Esophagus muscularis mucosa (tissue), 4 donors: Measurements from ENCODE around the gene SCAMP1. TPM values are rescaled to one million over a fixed set of nuclear protein-coding genes. Genes with fewer than 3 reads are reported as not detected.
"Not testable (repeated sequence)": the region's sequence is repeated elsewhere in the genome, so short reads cannot be mapped to it uniquely, and the experiment has no call there.

Experiments used
- DNase-seq: peaks from one replicate; pipeline ENCODE4 v3.0.0-alpha.2; 2017; ENCODE audit errors: extremely low spot score
- H3K27ac ChIP-seq, 4 donors: fragments of 200-600 bp; sonication (generic); replicated peaks in 1 of 4; 1 replicate in 3 of 4; 2 replicates in 1 of 4; pipeline ENCODE4 v1.5.1; 2016 to 2019; ENCODE audit warnings: mild to moderate bottlenecking in 1 of 4
- H3K27me3 ChIP-seq, 4 donors: fragments of 200-600 bp; sonication (generic); one replicate each; pipeline versions ENCODE4 v1.5.1 to v1.6.0; 2016 to 2019
- H3K36me3 ChIP-seq, 4 donors: fragments of 200-600 bp; sonication (generic); one replicate each; pipeline ENCODE4 v1.5.1; 2016 to 2019
- H3K4me1 ChIP-seq, 4 donors: fragments of 200-600 bp; sonication (generic); one replicate each; pipeline ENCODE4 v1.5.1; 2016 to 2019
- H3K4me3 ChIP-seq, 4 donors: fragments of 200-600 bp; sonication (generic); 1 replicate in 2 of 4; 2 replicates in 2 of 4; pipeline ENCODE4 v1.5.1; 2016 to 2019; ENCODE audit warnings: mild to moderate bottlenecking in 4 of 4, moderate library complexity in 1 of 4
- H3K9me3 ChIP-seq, 4 donors: fragments of 200-600 bp; sonication (generic); 1 replicate in 3 of 4; 2 replicates in 1 of 4; pipeline ENCODE4 v1.5.1; 2016 to 2019
- CTCF ChIP-seq, 3 experiments: fragments of 200-600 bp in 2 of 3; fragments of 450-650 bp in 1 of 3; sonication (generic) in 2 of 3; IDR thresholded peaks; one replicate each; pipeline ENCODE4 v1.5.1; 2017 to 2019; ENCODE audit warnings: antibody characterized with exemption in 3 of 3, mild to moderate bottlenecking in 2 of 3, moderate library complexity in 1 of 3
- EP300 ChIP-seq: sonication (generic); formaldehyde crosslinking; IDR thresholded peaks from one replicate; pipeline ENCODE4 v1.6.1; 2017; ENCODE audit warnings: antibody characterized with exemption
- POLR2A ChIP-seq: fragments of 450-650 bp; IDR thresholded peaks from one replicate; pipeline ENCODE4 v1.6.1; 2017; ENCODE audit warnings: antibody characterized with exemption, moderate library complexity, mild to moderate bottlenecking, low read depth
- POLR2AphosphoS5 ChIP-seq, 2 donors: sonication (generic); formaldehyde crosslinking; IDR thresholded peaks; one replicate each; pipeline ENCODE4 v1.6.1; 2017; ENCODE audit warnings: antibody characterized with exemption in 2 of 2
- WGBS: methylation state at CpG from one replicate; pipeline ENCODE4 v1.1.5; 2018; 5-methylcytosine and 5-hydroxymethylcytosine counted together
- intact Hi-C: fragments of 100-400 bp; cut with DNase I; formaldehyde crosslinking; loops from one replicate; pipeline ENCODE4 v1.15.1; 2023
- total RNA-seq, 4 donors: library from RNA; depleted of rRNA; stranded (reverse); fragments of >200 nt; gene quantifications; one replicate each; pipeline versions ENCODE4 v1.1.0 to v1.2.1, GENCODE V29; 2016

Gene SCAMP1
- total RNA-seq, 4 donors from 2014 or later = 24.7 to 36.8 (median 30.8) TPM

DNA sequence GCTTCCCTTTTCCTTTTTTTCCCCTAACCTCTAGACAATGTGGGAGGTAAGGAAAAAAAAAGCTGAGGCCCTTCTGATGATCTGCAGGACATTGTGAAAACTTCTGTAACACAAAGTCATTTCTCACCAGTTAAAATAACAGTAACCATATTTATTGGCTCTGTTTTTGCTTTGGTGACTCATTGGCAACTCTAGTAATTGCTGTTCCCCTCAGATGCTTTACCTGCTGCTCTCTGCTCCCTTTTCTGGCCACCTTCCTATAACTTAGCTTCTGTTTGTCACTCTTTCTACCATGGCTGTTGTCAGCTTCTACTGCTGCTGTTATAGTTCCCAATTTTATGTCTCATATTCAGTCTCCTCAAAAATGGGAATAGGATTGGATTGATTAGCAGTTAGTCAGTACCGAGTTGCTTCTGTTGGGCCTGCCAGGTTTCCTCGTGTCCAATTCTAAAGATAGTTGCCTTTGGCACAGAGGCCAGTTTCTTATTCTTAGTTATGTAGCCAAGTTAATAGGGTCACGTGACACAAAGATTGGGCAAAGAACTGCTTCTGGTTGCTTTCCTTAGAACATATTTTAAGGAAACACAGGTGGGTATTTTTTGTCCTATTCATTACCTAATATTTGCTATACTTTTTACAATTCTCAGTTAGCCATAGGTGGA lies 16.8 kb downstream of the SCAMP1 start:
- TF ChIP-seq POLR2AphosphoS5 (IDR thresholded peaks at IDR 0.05) (peak in 1 of 2 donors; percentile 12), EP300 (no peak)
- peaks cover 16 to 32% (median 24%) of the 10 kb centered on the region in 4 donors for H3K4me1 ChIP-seq
- H3K36me3 ChIP-seq = no peaks in the 10 kb centered on the region
- H3K4me3 ChIP-seq = no peak overlapping the region
- no peaks in the 10 kb centered on the region for H3K27me3 ChIP-seq
- no peaks in the 10 kb centered on the region for H3K9me3 ChIP-seq
- no peak for DNase-seq
- peak overlapping the region; percentile 45 to 61 (median 56) for H3K27ac ChIP-seq
- intact Hi-C loops = no loop called here
- WGBS = 20% methylated on average over 3 of the region's 3 CpGs

- H3K27me3 ChIP-seq = no peaks in the 10 kb centered on the region
- peaks cover 16 to 28% (median 23%) of the 10 kb centered on the region in 4 donors for H3K4me1 ChIP-seq
- no peaks in the 10 kb centered on the region for H3K9me3 ChIP-seq
- H3K36me3 ChIP-seq = no peaks in the 10 kb centered on the region
- TF ChIP-seq EP300 = no peak
- TF ChIP-seq CTCF (IDR thresholded peaks at IDR 0.05) = no peak
- TF ChIP-seq POLR2A = no peak
- no peak for TF ChIP-seq POLR2AphosphoS5 (IDR thresholded peaks at IDR 0.05)
- no peak overlapping the region for H3K4me3 ChIP-seq
- WGBS = 75% methylated on average over 4 of the region's 4 CpGs
- no peak for DNase-seq
- H3K27ac ChIP-seq = peak overlapping the region; percentile 45 to 61 (median 56)
- intact Hi-C loops = no loop called here
These were observed 17.3 kb downstream of the SCAMP1 start for GRCh38 chr5:78377718-78378105.

DNA sequence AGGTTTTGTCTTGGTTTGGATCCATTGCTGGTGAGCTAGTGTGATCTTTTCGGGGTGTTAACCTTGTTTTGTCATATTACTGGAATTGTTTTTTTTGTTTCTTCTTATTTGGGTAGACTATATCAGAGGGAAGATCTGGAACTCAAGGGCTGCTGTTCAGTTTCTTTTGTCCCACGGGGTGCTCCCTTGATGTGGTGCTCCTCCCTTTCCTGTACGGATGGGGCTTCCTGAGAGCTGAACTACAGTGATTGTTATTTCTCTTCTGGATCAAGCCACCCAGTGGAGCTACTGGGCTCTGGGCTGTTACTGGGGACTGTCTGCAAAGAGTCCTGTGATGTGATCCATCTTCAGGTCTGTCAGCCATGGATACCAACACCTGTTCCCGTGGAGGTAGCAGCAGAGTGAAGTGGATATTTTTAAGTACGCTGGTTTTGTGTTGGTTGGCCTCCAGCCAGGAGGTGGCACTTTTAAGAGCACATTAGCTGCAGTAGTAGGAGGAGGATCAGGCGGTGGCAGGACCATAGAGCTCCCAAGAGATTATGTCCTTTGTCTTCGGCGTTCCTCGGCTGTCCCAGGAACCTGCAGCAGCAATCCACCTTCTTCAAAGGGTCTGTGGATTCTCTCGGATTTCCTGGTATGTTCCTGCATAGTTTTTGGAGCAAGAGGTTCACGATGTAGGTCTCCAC lies 27.2 kb downstream of the SCAMP1 start:
- 97% methylated on average over 9 of the region's 11 CpGs for WGBS
- Histone ChIP-seq H3K27ac (no peak overlapping the region), H3K36me3 (peaks cover 0 to 5% (median 0%) of the 10 kb centered on the region in 4 donors), H3K27me3 (no peaks in the 10 kb centered on the region), H3K4me1 (no peaks in the 10 kb centered on the region), H3K4me3 (no peak overlapping the region), H3K9me3 (peaks cover 0 to 8% (median 4%) of the 10 kb centered on the region in 4 donors)
- TF ChIP-seq POLR2AphosphoS5 (IDR thresholded peaks at IDR 0.05) (no peak), POLR2A (no peak), CTCF (IDR thresholded peaks at IDR 0.05) (no peak), EP300 (no peak)
- intact Hi-C loops = no loop called here
- DNase-seq = no peak

DNA sequence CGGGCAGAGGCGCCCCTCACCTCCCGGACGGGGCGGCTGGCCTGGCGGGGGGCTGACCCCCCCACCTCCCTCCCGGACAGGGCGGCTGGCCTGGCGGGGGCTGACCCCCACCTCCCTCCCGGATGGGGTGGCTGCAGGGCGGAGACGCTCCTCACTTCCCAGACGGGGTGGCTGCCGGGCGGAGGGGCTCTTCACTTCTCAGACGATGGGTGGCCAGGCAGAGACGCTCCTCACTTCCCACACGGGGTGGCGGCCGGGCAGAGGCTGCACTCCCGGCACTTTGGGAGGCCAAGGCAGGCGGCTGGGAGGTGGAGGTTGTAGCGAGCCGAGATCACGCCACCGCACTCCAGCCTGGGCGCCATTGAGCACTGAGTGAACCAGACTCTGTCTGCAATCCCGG lies 30.9 kb downstream of the SCAMP1 start:
- H3K36me3 ChIP-seq, H3K27ac ChIP-seq, H3K9me3 ChIP-seq, H3K27me3 ChIP-seq, DNase-seq, H3K4me1 ChIP-seq, H3K4me3 ChIP-seq, intact Hi-C loops: not testable (repeated sequence)
- WGBS = 90% methylated on average over 4 of the region's 28 CpGs

GRCh38 chr5:78397831-78398230 lies 37.4 kb downstream of the SCAMP1 start:
- 81% methylated on average over 2 of the region's 2 CpGs for WGBS
- peaks cover 0 to 6% (median 3%) of the 10 kb centered on the region in 4 donors for H3K4me1 ChIP-seq
- no peaks in the 10 kb centered on the region for H3K9me3 ChIP-seq
- no peak overlapping the region for H3K27ac ChIP-seq
- no peaks in the 10 kb centered on the region for H3K36me3 ChIP-seq
- DNase-seq = no peak
- no peak overlapping the region for H3K4me3 ChIP-seq
- no peak for TF ChIP-seq POLR2AphosphoS5 (IDR thresholded peaks at IDR 0.05)
- no peak for TF ChIP-seq EP300
- no peak for TF ChIP-seq CTCF (IDR thresholded peaks at IDR 0.05)
- TF ChIP-seq POLR2A = no peak
- intact Hi-C loops = no loop called here
- no peaks in the 10 kb centered on the region for H3K27me3 ChIP-seq
